ENCODE data around the gene SPATA3.
"Not testable (repeated sequence)": the region's sequence is repeated elsewhere in the genome, so short reads cannot be mapped to it uniquely, and the experiment has no call there.

The SPATA3 gene

GRCh38 chr2:230995821-230996220 is at the start of gene SPATA3:
SPATA3 (plus strand) TSS chr2:230996121; CDS start chr2:230996234, 113 bp downstream.
- DNase-seq (ENCODE audit: low read depth): no peak

DNA sequence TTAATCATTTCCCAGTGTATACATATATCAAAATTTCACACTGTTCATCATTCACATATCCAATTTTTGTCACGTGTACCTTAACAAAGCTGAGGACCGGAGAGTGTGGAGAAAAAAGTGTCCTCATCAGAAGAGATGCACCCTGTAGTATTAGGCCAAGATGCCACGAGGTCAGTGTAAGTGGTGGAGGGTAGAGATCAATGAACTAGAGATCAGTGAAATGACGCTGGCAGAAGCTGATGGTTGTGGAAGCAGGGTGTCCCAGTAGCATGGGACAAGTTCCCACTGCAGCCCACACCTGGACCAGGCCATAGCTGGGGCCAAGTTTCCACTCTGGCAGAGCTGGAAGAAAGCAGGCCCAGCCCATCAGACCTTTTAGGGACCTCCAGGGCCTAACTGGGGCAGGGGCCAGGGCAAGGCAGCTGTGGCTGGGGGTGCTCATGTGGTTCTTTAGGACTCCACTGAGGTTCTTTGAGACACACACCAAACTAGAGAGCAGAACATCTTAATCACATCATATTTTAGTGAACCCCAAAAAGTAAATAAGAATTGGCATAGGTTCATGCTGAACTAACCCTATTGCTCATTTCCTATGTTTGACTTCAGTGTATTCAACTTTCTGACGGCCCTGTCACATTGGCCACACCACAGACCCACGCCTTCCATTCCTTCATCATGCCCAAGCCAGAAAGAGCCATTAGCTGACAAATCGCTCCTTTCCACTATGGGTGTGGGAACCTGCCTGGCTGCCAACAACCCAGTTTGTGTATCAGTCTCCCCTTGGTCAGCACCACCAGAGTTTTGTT is 49.3 kb upstream of the SPATA3 start:
- DNase-seq (ENCODE audit: low read depth): no peak

DNA sequence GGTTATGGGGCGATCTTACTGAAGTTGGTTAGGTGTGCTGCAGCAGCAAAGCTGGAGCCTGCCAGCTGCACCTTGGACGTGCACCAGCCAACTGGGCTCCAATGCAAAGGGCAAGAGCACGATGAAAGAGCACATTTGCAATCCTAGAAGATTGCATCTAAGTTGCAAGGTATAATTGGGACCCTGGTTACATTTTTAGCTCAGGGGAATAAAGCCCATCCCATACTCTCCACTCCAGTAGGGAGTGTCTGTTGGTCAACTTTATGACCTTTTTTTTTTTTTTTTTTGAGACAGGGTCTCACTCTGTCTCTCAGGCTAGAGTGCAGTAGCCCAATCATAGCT is 48.7 kb upstream of the SPATA3 start:
- DNase-seq (ENCODE audit: low read depth): no peak

DNA sequence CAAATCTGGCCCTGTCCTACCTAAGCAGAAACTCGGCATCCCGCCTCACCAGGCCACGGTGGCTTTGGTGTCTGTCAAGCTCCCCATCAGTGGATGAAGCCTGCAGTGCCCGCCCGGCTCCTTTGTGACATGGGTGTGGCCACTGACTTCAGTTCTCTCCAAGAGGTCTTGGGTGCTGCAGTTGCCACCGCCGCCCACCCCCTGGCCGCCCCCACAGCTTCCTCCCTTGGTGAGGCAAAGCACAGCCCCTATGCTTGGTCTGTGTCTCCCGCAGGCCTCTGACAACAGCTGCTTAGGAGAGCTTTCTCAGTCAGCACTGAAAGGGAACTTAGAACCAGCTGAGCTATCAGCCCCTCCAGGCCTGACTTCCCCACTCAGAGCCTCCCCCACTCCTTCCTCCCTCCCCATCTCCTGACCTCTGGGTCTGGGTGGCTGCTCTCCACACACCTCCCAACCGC is 48.0 kb upstream of the SPATA3 start:
- DNase-seq (ENCODE audit: low read depth): no peak

DNA sequence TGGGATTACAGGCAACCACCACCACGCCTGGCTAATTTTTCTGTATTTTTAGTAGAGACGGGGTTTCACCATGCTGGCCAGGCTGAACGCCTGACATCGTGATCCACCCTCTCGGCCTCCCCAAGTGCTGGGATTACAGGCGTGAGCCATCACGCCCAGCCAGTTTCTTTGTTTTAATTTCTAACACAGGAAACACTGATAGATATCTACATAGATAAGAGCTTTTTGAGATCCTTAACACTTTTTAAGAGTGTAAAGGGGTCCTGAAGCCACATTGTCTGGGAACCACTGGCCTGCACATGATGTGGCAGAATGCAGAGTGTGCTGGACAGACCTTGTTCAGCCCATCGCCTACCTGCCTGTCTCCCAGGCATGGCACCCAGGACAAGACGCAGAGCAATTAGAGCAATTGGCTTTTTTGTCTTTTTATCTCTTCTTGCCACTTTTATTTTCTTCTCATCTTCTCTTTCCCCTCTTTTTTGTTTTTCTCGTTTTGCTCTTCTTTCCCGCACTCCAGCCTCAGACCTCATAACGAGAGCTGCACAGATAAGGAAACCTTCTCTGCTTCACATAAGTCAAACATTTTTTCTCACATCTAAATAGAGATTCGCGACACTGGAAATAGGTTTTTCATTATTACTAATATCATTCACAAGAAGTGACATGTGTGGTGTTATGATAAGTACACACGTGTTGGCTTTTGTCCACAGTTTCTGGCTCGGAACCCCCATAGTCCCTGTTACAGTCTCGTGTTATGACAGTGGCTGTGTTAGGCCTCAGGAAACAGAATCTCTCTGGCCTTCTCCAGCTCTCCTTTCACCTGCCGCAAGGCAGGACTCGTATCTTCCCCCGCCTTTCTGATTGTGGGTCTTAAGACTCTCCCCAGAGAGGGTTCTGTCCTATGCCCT is 45.7 kb upstream of the SPATA3 start:
- DNase-seq (ENCODE audit: low read depth): no peak

DNA sequence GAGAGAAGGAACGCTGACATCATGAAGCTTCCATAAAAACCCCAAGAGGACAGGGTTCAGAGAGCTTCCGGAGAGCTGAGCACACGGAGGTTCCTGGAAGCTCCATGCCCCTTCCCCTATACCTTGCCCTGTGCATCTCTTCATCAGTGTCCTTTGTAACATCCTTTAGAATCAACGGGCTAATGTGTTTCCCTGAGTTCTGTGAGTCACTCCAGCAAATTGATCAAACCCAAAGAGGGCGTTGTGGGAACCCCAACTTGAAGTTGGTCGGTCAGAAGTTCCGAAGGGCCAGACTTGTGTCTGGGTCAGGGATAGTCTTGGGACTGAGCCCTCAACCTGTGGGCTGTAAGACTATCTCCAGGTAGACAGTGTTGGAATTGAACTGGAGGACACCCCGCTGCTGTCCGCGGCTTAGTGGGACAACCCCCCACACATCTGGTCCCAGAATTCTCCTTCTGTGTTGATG is 45.0 kb upstream of the SPATA3 start:
- DNase-seq (ENCODE audit: low read depth): no peak

DNA sequence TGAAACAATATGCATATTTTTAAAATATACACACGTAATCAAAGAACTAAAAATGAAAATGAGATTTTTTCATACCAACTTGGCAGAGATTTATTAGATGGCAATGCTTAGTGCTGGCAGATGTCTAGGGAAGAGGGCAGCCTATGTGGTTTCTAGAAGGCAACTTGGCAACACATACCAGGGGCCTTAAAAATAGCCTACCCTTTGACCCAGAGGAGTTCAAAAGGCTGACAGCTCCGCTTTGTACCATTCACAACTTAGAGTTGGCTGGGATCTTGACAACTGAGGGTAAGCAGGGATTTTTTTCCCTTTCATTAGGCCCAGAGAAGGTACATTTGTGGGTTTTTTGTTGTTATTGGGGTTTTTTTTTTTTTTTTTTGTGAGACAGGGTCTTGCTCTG is 44.5 kb upstream of the SPATA3 start:
- DNase-seq (ENCODE audit: low read depth): no peak

- DNase-seq (ENCODE audit: low read depth): no peak
These were observed 43.5 kb upstream of the SPATA3 start for GRCh38 chr2:230952226-230952956.

DNA sequence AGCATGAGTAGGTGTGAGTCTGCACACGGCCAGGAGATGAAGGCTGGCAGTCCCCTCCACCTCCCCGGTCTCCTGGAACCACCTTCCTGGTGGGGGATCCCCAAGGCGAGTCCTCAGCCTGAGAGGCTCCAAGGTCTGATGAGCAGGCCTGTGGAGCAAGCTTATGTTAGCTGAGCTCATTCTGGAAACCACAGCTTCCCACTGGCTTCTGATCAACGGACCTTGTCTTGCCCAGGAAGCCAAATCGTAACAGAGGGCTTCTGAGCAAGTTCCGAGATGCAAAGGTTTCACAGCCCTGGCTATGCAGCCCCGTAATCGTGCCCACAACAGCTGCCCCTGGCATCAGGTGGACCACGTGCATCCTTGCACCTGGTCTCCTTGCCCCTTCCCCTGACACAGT is 42.1 kb upstream of the SPATA3 start:
- DNase-seq (ENCODE audit: low read depth): no peak

GRCh38 chr2:230954746-230955145 is 41.2 kb upstream of the SPATA3 start:
- no peak for DNase-seq (ENCODE audit: low read depth)

DNA sequence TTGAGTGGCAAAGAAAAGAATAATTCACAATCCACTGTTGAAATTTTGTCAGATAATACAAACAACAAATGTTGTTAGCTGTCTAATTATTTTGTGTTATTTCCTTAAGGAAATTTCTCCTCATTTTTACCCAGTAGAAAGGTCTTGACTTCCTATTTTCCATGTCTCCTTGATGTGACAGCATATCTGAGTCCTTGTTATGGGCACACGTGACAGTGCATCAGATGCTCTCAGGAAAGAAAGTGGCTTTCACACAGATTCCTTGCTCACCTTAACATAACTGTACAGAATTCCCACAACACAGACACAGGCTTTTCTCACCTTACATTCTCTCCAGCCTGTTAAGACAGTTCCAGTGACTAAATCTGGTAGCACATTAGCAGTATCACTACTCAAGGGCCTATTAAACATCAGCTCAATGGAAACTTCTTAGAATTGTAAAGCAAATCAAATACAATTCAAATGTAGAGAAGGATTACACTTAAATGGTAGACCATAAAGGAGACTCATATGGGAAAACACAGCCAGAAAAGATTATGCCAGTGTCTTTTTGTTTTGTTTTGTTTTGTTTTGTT is 40.7 kb upstream of the SPATA3 start:
- DNase-seq (ENCODE audit: low read depth): no peak

DNA sequence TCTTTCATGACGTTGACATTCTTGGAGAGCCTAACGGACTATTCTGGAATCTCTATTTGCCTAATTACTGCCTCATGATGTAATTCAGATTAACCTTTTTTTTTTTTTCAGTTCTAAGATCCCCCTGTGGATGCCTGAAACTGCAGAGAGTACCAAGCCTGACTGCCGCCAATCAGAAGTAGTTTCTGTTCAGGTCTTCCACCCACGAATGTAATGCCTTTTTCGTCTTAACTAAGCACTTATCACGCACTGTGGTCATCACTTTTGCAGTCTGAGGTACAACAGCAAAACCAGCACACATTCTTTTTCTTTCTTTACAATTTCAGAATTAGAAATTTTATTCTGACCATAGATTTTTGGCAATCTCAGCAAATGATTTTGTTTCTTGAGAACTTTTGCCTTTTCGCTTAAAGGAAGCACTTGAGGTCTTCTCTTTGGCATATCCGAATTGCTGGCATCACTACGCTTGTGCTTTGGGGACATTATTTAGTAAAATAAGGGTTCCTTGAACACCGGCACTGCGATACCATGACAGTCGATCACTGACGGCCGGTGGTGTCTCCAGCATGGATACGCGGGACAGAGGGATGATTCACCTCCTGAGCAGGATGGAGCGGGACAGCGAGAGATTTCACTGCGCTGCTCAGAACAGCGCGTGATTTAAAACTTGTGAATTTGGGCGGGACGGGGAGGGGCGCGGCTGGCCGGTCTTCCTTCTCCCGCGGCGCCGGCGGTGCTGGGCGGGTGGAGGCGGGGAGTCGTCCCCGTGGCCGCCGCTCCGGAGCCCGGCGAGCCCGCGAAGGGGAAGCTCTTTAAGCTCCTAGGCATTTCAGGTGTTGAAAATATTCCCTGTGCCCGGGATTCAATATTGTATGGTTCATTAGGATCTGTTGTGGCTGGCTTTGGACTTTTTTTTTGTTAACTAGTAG is 38.8 kb upstream of the SPATA3 start:
- DNase-seq (ENCODE audit: low read depth): no peak

- DNase-seq (ENCODE audit: low read depth): no peak
These were observed 38.0 kb upstream of the SPATA3 start for GRCh38 chr2:230957756-230958391.

DNA sequence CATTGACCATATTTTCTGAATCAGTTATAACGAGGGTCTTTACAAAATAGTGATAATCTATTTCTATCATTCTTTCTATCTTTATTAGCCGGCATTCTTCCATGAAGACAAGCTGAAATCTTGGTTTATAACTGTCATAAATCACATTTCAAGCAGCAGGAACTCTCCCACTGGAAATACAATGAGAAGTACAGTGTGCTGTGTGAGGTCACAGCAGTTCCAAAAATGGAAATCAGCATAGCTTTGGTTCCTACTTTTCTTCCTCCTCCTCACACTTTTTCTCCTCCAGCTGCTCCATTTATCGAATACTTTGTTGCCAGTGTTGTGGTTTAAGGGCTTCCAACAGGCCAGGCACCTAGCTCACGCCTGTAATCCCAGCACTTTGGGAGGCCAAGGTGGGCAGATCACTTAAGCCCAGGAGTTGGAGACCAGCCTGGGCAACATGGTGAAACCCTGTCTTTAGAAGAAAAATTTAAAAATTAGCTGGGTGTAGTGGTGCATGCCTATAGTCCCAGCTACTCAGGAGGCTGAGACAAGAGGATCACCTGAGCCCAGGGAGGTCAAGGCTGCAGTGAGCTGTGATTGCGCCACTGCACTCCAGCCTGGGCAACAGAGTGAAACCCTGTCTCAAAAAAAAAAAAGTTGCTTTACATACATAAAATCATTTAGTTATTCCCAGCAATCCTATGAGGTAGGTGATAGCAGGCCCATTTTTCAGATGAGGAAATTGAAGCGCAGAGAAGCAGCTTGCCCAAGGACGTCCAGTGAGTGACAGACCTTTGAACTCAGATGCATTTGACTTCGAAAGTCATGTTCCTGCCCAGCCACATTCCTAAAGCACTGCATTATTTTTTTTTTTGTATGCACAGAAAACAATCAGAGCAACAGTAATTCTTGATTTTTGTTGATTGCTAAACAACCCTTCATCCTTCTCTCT is 36.8 kb upstream of the SPATA3 start:
- no peak for DNase-seq (ENCODE audit: low read depth)

- no peak for DNase-seq (ENCODE audit: low read depth)
These were observed 35.9 kb upstream of the SPATA3 start for GRCh38 chr2:230960026-230960425.

DNA sequence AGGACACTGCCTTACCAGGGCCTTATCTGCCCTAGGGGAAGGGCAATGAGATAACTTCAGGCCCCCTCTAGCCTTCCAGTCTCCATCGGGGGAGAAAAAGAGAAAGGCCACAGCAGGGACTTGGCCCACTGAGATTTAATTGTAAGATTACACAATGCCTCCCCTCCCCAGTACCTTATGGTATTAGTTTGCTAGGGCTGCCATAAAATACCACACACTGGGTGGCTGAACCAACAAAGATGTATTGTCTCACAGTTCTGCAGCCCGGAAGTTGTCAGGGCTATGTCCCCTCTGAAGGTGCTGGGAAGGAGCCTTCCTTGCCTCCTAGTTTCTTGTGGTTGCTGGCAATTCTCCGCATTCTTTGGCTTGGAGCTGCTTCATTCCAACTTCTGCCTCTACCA is 34.8 kb upstream of the SPATA3 start:
- DNase-seq (ENCODE audit: low read depth): no peak

DNA sequence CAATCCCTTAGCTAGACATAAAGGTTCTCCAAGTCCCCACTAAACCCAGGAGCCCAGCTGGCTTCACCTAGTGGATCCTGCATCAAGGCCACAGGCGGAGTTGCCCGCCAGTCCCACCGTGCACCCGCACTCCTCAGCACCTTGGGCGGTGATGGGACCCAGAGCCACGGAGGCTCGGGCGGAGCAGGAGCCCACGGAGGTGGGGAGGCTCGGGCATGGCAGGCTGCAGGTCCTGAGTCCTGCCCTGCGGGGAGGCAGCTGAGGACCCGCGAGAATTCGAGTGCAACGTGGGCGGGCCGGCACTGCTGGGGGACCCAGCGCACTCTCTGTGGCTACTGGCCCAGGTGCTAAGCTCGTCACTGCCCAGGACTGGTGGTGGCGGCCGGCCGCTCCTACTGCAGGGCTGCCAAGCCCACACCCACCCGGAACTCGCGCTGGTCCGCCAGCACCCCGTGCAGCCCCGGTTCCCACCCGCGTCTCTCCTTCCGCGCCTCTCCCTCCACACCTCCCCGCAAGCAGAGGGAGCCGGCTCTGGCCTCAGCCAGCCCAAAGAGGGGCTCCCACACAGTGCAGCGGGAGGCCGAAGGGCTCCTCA is 31.7 kb upstream of the SPATA3 start:
- DNase-seq (ENCODE audit: low read depth): no peak

DNA sequence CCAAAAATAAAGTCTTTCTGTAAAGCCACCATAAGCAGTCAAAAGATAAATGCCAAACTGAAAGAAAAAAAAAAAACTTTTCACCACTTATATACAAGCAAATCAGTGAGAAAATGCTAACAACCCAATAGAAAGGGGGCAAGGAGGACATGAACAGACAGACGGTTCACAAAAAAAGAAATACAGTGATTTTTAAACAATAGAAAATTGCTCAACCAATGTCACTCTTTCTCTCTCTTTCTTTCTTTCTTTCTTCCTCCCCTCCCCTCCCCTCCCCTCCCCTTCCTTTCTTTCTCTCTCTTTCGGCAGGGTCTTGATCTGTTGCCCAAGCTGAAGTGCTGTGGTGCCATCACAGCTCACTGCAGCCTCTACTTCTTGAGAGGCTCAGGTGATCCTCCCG is 28.8 kb upstream of the SPATA3 start:
- no peak for DNase-seq (ENCODE audit: low read depth)

GRCh38 chr2:230968314-230968713 is 27.6 kb upstream of the SPATA3 start:
- not testable (repeated sequence) for DNase-seq (ENCODE audit: low read depth)

Measured in stimulated activated CD8-positive, alpha-beta memory T cell treated with anti-CD3 and anti-CD28 coated beads, Interleukin-12 subunit alpha, Interleukin-12 subunit beta, amount 100 ng/mL, for 4 hours (primary cell).